NCI-H2081 treated with DMSO at 0.1 percent for 48 hours (cell line): ENCODE data around the gene CYTH1.

Experiments
- DNase-seq: peaks from one replicate; lab custom pipeline; 2025; lab: John Stamatoyannopoulos, UW

CYTH1 gene

DNA sequence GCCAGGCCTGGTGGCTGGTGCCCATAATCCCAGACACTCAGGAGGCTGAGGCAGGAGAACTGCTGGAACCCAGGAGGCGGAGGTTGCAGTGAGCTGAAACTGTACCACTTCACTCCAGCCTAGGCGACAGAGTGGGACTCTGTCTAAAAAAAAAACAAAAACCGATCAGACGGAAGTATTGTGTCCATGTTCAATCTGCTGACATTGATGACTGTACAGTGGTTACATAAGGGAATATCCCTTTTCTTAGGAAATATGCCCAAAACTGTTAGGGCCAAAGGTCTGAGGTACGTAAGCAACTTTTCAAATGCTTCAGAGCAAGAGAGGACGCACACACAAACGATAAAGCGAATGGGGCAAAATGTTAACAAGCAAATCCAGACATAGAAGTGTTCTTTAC is 135.0 kb downstream of the CYTH1 start:
- no peak for DNase-seq

- no peak for DNase-seq
Observed at GRCh38 chr17:78645421-78646295, 136.4 kb downstream of the CYTH1 start.

GRCh38 chr17:78644931-78645351 is 137.1 kb downstream of the CYTH1 start:
- DNase-seq, result no peak

GRCh38 chr17:78644224-78644623 is 137.8 kb downstream of the CYTH1 start:
- DNase-seq, result no peak

DNA sequence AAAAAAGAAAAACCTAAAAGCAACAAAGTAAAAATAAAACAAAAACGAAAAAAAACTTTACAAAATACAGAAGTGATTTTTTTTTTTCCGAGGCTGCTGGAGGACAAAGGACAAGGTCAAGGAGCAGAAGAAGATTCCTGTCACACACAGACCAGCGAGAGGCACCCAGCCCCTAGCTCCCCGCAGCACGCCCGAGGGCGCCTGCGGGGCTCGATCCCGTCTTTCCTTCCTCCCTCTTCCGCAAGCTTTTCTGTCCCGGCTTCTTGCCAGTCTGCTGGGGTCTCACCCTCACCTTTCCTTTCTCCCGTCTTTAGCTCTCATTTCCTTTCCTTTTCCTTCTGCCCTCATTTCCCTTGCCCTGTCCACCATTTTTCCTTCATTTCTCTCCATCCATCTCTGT is 138.7 kb downstream of the CYTH1 start:
- no peak for DNase-seq

GRCh38 chr17:78642707-78643106 is 139.4 kb downstream of the CYTH1 start:
- DNase-seq, result no peak

DNA sequence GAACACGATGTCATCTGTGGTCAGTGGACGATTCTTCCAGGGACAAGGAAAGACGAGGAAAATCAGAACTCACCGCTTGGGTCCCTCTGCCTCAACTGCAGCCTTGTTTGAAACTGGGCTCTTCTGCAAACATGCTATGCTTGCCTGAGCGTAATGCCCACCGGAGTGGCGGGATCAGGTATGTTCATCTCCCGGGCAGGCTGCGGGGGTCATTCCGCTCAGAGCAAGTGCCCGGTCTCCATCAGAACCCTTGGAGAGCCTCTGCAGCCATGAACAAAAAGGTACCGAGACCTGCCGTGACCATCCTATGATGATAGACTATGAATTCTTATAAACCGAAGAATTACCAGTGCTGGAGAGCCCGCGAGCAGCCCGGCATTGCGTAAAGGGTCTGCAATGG is 140.4 kb downstream of the CYTH1 start:
- no peak for DNase-seq

- DNase-seq, result no peak
Observed at GRCh38 chr17:78641243-78641642, 140.8 kb downstream of the CYTH1 start.

- DNase-seq, result no peak
Observed at GRCh38 chr17:78640700-78641099, 141.4 kb downstream of the CYTH1 start.

GRCh38 chr17:78637643-78638420 is 144.2 kb downstream of the CYTH1 start:
- no peak for DNase-seq

- no peak for DNase-seq
Observed at GRCh38 chr17:78637146-78637545, 144.9 kb downstream of the CYTH1 start.

GRCh38 chr17:78634154-78634553 is 147.9 kb downstream of the CYTH1 start:
- no peak for DNase-seq

DNA sequence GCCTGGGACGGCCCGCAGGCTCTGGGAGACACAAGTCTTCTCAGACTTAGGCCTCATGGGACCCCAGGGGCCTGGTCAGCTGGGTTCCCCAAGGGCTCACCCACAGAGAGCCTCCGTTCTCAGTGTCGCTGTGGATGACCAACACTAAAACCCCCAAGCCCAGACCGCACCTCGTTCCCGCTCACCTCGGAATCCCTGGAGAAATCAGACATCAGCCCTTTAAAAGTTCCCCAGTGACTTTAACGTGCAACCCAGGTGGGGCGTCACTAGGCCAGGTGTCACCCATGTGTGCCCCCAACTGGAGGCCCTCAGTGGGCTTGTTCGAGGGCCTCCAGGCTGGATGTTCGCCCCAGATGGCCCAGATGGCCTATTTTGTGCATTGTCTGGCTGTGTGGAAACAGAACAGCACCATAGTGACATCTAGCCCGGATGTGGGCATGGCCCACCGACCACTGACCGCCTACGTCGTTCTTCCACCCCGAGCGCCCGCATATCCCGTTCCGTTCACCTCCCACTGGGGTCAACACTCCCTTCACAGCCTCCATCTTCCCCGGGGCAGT is 152.6 kb downstream of the CYTH1 start:
- DNase-seq, result no peak

- DNase-seq, result no peak
Observed at GRCh38 chr17:78628547-78629435, 153.3 kb downstream of the CYTH1 start.

- DNase-seq, result no peak
Observed at GRCh38 chr17:78624324-78625151, 157.5 kb downstream of the CYTH1 start.
